TTC549 (cell line): Measurements from ENCODE around the gene OAF.

Experiments
- FAIRE-seq: peaks from 2 replicates; lab custom pipeline; 2012; peaks lifted over from hg19 to GRCh38; lab: Jason Lieb, UNC

OAF gene

GRCh38 chr11:120184371-120184945, 26.4 kb upstream of the OAF start:
- FAIRE-seq = no peak

GRCh38 chr11:120184946-120185705, 25.7 kb upstream of the OAF start:
- no peak for FAIRE-seq

- no peak for FAIRE-seq
These were observed 25.0 kb upstream of the OAF start for GRCh38 chr11:120185706-120186455.

GRCh38 chr11:120186456-120186773, 24.4 kb upstream of the OAF start:
- FAIRE-seq = no peak

- FAIRE-seq = no peak
These were observed 23.8 kb upstream of the OAF start for GRCh38 chr11:120186774-120187591.

GRCh38 chr11:120188371-120188770, 22.5 kb upstream of the OAF start:
- no peak for FAIRE-seq

- FAIRE-seq = no peak
These were observed 21.9 kb upstream of the OAF start for GRCh38 chr11:120188811-120189455.

- no peak for FAIRE-seq
These were observed 19.8 kb upstream of the OAF start for GRCh38 chr11:120191058-120191457.

- FAIRE-seq = no peak
These were observed 17.8 kb upstream of the OAF start for GRCh38 chr11:120192831-120193625.

- FAIRE-seq = no peak
These were observed 16.7 kb upstream of the OAF start for GRCh38 chr11:120194166-120194565.

GRCh38 chr11:120195601-120196320, 15.1 kb upstream of the OAF start:
- no peak for FAIRE-seq

- no peak for FAIRE-seq
These were observed 14.0 kb upstream of the OAF start for GRCh38 chr11:120196826-120197225.

- no peak for FAIRE-seq
These were observed 13.5 kb upstream of the OAF start for GRCh38 chr11:120197251-120197891.

- FAIRE-seq = no peak
These were observed 12.9 kb upstream of the OAF start for GRCh38 chr11:120197977-120198376.

- FAIRE-seq = no peak
These were observed 12.4 kb upstream of the OAF start for GRCh38 chr11:120198403-120198786.

- no peak for FAIRE-seq
These were observed 11.9 kb upstream of the OAF start for GRCh38 chr11:120198787-120199469.

GRCh38 chr11:120199613-120200012, 11.2 kb upstream of the OAF start:
- FAIRE-seq = no peak

- FAIRE-seq = no peak
These were observed 10.2 kb upstream of the OAF start for GRCh38 chr11:120200677-120201076.

- FAIRE-seq = no peak
These were observed 9.2 kb upstream of the OAF start for GRCh38 chr11:120201653-120202052.

GRCh38 chr11:120203626-120204025, 7.2 kb upstream of the OAF start:
- no peak for FAIRE-seq
